CD4-positive, alpha-beta T cell (primary cell): Measurements from ENCODE around the gene GAL3ST1. TPM values are rescaled to one million over a fixed set of nuclear protein-coding genes. Genes with fewer than 3 reads are reported as not detected.

Source experiments
- ATAC-seq: fragments of 200-7000 bp; cut with Tn5 transposase; one replicate; pipeline ENCODE4 v1.10.0; 2022; ENCODE audit warnings: mild to moderate bottlenecking; ENCODE audit not compliant: poor library complexity
- CTCF ChIA-PET: fragments of 350-600 bp; sonication (Branson Sonifier 250); formaldehyde crosslinking; loops from one replicate; lab custom pipeline; 2021; ENCODE audit warnings: antibody characterized with exemption, inconsistent platforms; lab: Charles Lee
- POLR2A ChIA-PET: fragments of 350-600 bp; sonication (Branson Sonifier 250); formaldehyde crosslinking; loops from one replicate; lab custom pipeline; 2021; ENCODE audit warnings: antibody characterized with exemption, inconsistent platforms; lab: Charles Lee
- DNase-seq, 14 experiments: peaks; one replicate each; pipeline ENCODE4 v3.0.0-alpha.2; 2013 to 2020; ENCODE audit warnings: mixed read lengths in 2 of 14
- H3K27ac ChIP-seq, 2 donors: one replicate each; pipeline versions ENCODE4 v1.5.1 to v1.7.0; 2013; ENCODE audit warnings: low read length in 2 of 2, low read depth in 1 of 2, mild to moderate bottlenecking in 1 of 2
- H3K27me3 ChIP-seq, 2 experiments: 1 replicate in 1 of 2; 2 replicates in 1 of 2; pipeline versions ENCODE4 v1.6.1 to v1.7.0; 2013; ENCODE audit warnings: low read length in 2 of 2, control low read depth in 1 of 2, mild to moderate bottlenecking in 1 of 2, moderate library complexity in 1 of 2; ENCODE audit not compliant: insufficient read depth in 2 of 2, control insufficient read depth in 1 of 2
- H3K36me3 ChIP-seq: one replicate; pipeline ENCODE4 v1.6.1; 2013; ENCODE audit warnings: low read length, control low read depth; ENCODE audit not compliant: insufficient read depth
- H3K4me1 ChIP-seq: one replicate; pipeline ENCODE4 v1.6.1; 2013; ENCODE audit warnings: low read length, control low read depth; ENCODE audit not compliant: insufficient read depth
- H3K4me3 ChIP-seq: one replicate; pipeline ENCODE4 v1.5.1; 2013; ENCODE audit warnings: mild to moderate bottlenecking, low read length, moderate library complexity
- H3K9me3 ChIP-seq, 2 experiments: 1 replicate in 1 of 2; 2 replicates in 1 of 2; pipeline versions ENCODE4 v1.6.1 to v1.7.0; 2013; ENCODE audit warnings: low read length in 2 of 2, mild to moderate bottlenecking in 2 of 2, control low read depth in 1 of 2, moderate library complexity in 1 of 2; ENCODE audit not compliant: control insufficient read depth in 1 of 2, insufficient read depth in 1 of 2
- H3K27ac Mint-ChIP-seq: one replicate; pipeline ENCODE4 v1.8.0; 2020; ENCODE audit warnings: mixed read lengths
- H3K27me3 Mint-ChIP-seq: one replicate; pipeline ENCODE4 v1.8.0; 2021; ENCODE audit warnings: mixed read lengths
- H3K36me3 Mint-ChIP-seq: one replicate; pipeline ENCODE4 v1.8.0; 2021; ENCODE audit warnings: low read depth, mixed read lengths
- H3K4me1 Mint-ChIP-seq: one replicate; pipeline ENCODE4 v1.8.0; 2021; ENCODE audit warnings: low read depth, mixed read lengths
- H3K4me3 Mint-ChIP-seq: one replicate; pipeline ENCODE4 v1.8.0; 2020; ENCODE audit warnings: mild to moderate bottlenecking, mixed read lengths
- H3K9me3 Mint-ChIP-seq: one replicate; pipeline ENCODE4 v1.8.0; 2020; ENCODE audit warnings: mixed read lengths
- intact Hi-C, 2 experiments: fragments of 100-400 bp; cut with DNase I in 1 of 2; cut with micrococcal nuclease in 1 of 2; formaldehyde crosslinking; loops; one replicate each; pipeline versions ENCODE4 v1.15.1 to v1.9.0; 2023 to 2025; cut with DNase I, micrococcal nuclease
- total RNA-seq, 174 experiments: library from RNA in 2 of 174; stranded (reverse) in 2 of 174; gene quantifications; one replicate each; pipeline ENCODE4 v1.2.3 and lab custom pipeline; 2021 to 2026
- TF ChIP-seq, protein P1 (sequence below): fragments of 200-600 bp; IDR thresholded peaks from one replicate; pipeline ENCODE4 v1.8.0; 2022; ENCODE audit warnings: antibody characterized with exemption, mild to moderate bottlenecking

GAL3ST1 gene
- total RNA-seq, 2 experiments from 2014 or later = not detected

DNA sequence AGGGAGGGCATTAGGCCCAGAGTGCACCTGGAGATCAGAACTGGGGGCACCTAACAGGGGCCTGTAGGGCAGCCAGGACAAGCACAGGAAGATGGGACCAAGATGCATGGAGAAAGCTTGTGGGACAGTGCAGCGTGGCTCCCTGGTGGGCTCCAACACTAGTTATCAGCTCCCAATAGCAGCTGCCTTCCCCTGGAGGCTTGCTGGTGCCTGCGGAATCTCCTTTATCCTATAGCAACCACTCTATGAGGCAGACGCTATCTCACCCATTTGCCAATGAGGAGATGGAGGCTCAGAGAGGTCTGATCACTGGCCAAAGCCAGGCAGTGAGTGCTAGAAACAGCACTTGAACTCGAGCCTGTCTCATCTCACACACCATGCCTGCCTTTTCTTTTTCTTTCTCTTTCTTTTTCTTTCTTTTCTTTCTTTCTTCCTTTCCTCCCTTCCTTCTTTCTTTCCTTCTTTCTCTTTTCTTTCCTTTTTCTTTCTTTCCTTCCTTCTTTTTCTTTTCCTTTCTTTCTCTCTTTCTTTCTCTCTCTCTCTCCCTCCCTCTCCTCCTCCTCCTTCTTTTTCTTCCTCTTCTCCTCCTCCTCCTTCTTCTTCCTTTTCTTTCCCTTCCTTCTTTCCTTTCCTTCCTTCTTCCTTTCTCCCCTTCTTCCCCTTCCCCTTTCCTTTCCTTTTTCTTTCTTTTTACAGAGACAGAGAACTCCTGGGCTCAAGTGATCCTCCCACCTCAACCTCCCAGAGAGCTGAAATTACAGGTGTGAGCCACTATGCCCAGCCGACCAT lies 52.9 kb downstream of the GAL3ST1 start:
- H3K4me1 ChIP-seq = no peaks in the 10 kb centered on the region
- ChIA-PET CTCF (no interaction called here), POLR2A (no interaction called here)
- no peaks in the 10 kb centered on the region for H3K9me3 Mint-ChIP-seq
- H3K27me3 ChIP-seq = no peaks in the 10 kb centered on the region
- H3K4me3 Mint-ChIP-seq = no peak overlapping the region
- H3K27ac Mint-ChIP-seq = no peak overlapping the region
- H3K36me3 ChIP-seq = no peaks in the 10 kb centered on the region
- peaks cover 9% of the 10 kb centered on the region for H3K27me3 Mint-ChIP-seq
- no peaks in the 10 kb centered on the region for H3K4me1 Mint-ChIP-seq
- TF ChIP-seq, protein P1, sequence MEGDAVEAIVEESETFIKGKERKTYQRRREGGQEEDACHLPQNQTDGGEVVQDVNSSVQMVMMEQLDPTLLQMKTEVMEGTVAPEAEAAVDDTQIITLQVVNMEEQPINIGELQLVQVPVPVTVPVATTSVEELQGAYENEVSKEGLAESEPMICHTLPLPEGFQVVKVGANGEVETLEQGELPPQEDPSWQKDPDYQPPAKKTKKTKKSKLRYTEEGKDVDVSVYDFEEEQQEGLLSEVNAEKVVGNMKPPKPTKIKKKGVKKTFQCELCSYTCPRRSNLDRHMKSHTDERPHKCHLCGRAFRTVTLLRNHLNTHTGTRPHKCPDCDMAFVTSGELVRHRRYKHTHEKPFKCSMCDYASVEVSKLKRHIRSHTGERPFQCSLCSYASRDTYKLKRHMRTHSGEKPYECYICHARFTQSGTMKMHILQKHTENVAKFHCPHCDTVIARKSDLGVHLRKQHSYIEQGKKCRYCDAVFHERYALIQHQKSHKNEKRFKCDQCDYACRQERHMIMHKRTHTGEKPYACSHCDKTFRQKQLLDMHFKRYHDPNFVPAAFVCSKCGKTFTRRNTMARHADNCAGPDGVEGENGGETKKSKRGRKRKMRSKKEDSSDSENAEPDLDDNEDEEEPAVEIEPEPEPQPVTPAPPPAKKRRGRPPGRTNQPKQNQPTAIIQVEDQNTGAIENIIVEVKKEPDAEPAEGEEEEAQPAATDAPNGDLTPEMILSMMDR = no peak
- no peak for DNase-seq
- H3K36me3 Mint-ChIP-seq = no peaks in the 10 kb centered on the region
- ATAC-seq = no peak
- H3K4me3 ChIP-seq = no peak overlapping the region
- intact Hi-C loops = no loop called here
- H3K27ac ChIP-seq = no peak overlapping the region
- peaks cover 0 to 3% of the 10 kb centered on the region in 2 experiments for H3K9me3 ChIP-seq

DNA sequence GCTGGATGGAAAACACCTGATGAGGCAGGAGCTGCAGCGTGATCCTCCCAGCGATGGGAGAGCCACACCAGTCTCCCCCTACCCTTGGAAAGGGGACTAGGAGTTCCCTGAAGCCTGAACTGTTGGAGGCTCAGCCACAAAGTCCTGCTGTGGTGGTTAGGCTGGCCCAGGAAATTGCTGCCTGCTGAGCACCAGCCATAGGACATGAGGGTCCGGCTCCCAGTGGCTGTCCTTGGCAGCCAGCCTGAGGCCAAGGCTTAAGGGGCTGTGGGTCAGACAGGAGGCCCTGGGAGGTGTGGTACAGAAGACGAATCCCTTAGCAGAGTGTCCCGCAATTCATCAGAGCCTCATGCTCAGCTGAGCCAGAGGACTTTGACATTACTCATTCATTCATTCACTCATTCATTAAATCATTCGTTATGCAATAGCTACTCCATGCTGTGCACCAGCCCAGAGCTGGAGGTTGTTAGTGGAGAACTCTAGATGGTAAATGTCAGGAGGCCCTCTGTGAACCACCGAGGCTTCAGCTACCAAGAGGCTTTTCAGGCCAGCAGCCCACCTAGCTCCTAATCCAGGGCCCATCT lies 54.5 kb downstream of the GAL3ST1 start:
- intact Hi-C loops = no loop called here
- ChIA-PET POLR2A (no interaction called here), CTCF (no interaction called here)
- Mint-ChIP-seq H3K36me3 (no peaks in the 10 kb centered on the region), H3K27me3 (peaks cover 9% of the 10 kb centered on the region), H3K27ac (no peak overlapping the region), H3K4me3 (no peak overlapping the region), H3K9me3 (no peaks in the 10 kb centered on the region), H3K4me1 (no peaks in the 10 kb centered on the region)
- H3K27ac ChIP-seq = no peak overlapping the region
- DNase-seq = no peak
- H3K4me3 ChIP-seq = no peak overlapping the region
- H3K4me1 ChIP-seq = no peaks in the 10 kb centered on the region
- no peaks in the 10 kb centered on the region for H3K27me3 ChIP-seq
- ATAC-seq = no peak
- peaks cover 0 to 3% of the 10 kb centered on the region in 2 experiments for H3K9me3 ChIP-seq
- TF ChIP-seq, protein P1 = no peak
- H3K36me3 ChIP-seq = no peaks in the 10 kb centered on the region

DNA sequence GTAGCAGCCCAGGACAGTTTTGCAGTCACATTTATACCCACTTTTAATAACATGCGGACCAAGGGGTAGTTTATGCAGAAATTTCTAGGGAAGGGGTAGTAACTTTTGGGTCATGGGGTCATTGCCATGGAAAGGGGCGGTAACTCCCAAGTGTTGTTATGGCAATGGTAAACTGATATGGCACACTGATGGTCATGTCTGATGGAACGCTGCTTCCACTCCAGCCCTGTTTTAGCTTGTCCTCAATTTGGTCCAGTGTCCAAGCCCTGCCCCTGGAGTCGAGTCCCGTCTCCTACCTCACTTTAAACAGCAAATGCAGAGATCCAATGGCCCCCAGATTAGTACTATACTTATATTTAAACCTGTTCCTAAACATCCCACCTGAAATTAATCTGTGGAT lies 57.7 kb downstream of the GAL3ST1 start:
- Mint-ChIP-seq H3K27me3 (peaks cover 5% of the 10 kb centered on the region), H3K9me3 (no peaks in the 10 kb centered on the region), H3K4me1 (no peaks in the 10 kb centered on the region), H3K27ac (no peak overlapping the region), H3K4me3 (no peak overlapping the region), H3K36me3 (no peaks in the 10 kb centered on the region)
- Histone ChIP-seq H3K36me3 (no peaks in the 10 kb centered on the region), H3K4me3 (no peak overlapping the region), H3K9me3 (no peaks in the 10 kb centered on the region), H3K27ac (no peak overlapping the region), H3K4me1 (no peaks in the 10 kb centered on the region), H3K27me3 (no peaks in the 10 kb centered on the region)
- TF ChIP-seq, protein P1 = no peak
- DNase-seq (no peak), ATAC-seq (no peak)
- ChIA-PET POLR2A (no interaction called here), CTCF (no interaction called here)
- intact Hi-C loops = no loop called here
